Liver (tissue), 9 donors: ENCODE data around the gene USP49. TPM values are rescaled to one million over a fixed set of nuclear protein-coding genes. Genes with fewer than 3 reads are reported as not detected.
A peak's percentile ranks its signal among the peaks of the same experiment; 100 is the strongest.

ENCODE experiments used
- DNase-seq: peaks from one replicate; pipeline ENCODE4 v3.0.0-alpha.2; 2017; ENCODE audit warnings: low spot score
- H3K27ac ChIP-seq, 2 donors: one replicate each; pipeline ENCODE4 v1.7.0; 2013; ENCODE audit warnings: inconsistent platforms in 2 of 2, low read length in 2 of 2, control low read depth in 1 of 2, low read depth in 1 of 2, mild to moderate bottlenecking in 1 of 2
- H3K27me3 ChIP-seq, 4 donors: one replicate each; pipeline versions ENCODE4 v1.6.1 to v1.7.0; 2013; ENCODE audit warnings: low read length in 3 of 4, inconsistent platforms in 1 of 4, mild to moderate bottlenecking in 1 of 4, moderate library complexity in 1 of 4; ENCODE audit not compliant: control insufficient read depth in 4 of 4, insufficient read depth in 4 of 4
- H3K36me3 ChIP-seq, 4 donors: one replicate each; pipeline versions ENCODE4 v1.6.1 to v1.7.0; 2013; ENCODE audit warnings: low read length in 3 of 4, mild to moderate bottlenecking in 3 of 4, low read depth in 1 of 4, moderate library complexity in 1 of 4; ENCODE audit not compliant: control insufficient read depth in 4 of 4, insufficient read depth in 3 of 4
- H3K4me1 ChIP-seq, 4 donors: one replicate each; pipeline versions ENCODE4 v1.6.1 to v1.7.0; 2013; ENCODE audit warnings: low read length in 3 of 4, mild to moderate bottlenecking in 3 of 4, moderate library complexity in 1 of 4; ENCODE audit not compliant: control insufficient read depth in 4 of 4, insufficient read depth in 4 of 4
- H3K4me3 ChIP-seq, 3 donors: one replicate each; pipeline versions ENCODE4 v1.6.1 to v1.7.0; 2013; ENCODE audit warnings: low read length in 3 of 3, control low read depth in 1 of 3, low read depth in 1 of 3, mild to moderate bottlenecking in 1 of 3
- H3K9ac ChIP-seq, 2 donors: one replicate each; pipeline ENCODE4 v1.7.0; 2013; ENCODE audit warnings: low read length in 2 of 2, mild to moderate bottlenecking in 2 of 2, moderate library complexity in 2 of 2, control low read depth in 1 of 2, low read depth in 1 of 2
- H3K9me3 ChIP-seq, 4 donors: one replicate each; pipeline versions ENCODE4 v1.6.1 to v1.7.0; 2013; ENCODE audit warnings: low read length in 3 of 4; ENCODE audit not compliant: control insufficient read depth in 4 of 4
- FOXA1 ChIP-seq: IDR thresholded peaks from 2 replicates; pipeline ENCODE4 v1.6.1; 2016; ENCODE audit warnings: antibody characterized with exemption
- FOXA2 ChIP-seq: IDR thresholded peaks from 2 replicates; pipeline ENCODE4 v1.6.1; 2016; ENCODE audit warnings: antibody characterized with exemption
- GABPA ChIP-seq, 2 donors: IDR thresholded peaks in 1 of 2; conservative IDR thresholded peaks in 1 of 2; 2 replicates each; pipeline ENCODE4 v1.6.1; 2016; ENCODE audit warnings: antibody characterized with exemption in 2 of 2, mild to moderate bottlenecking in 1 of 2, moderate library complexity in 1 of 2
- HNF4A ChIP-seq, 2 donors: conservative IDR thresholded peaks; 2 replicates each; pipeline ENCODE4 v1.6.1; 2016; ENCODE audit warnings: antibody characterized with exemption in 2 of 2, mild to moderate bottlenecking in 2 of 2
- JUND ChIP-seq, 2 donors: IDR thresholded peaks; 2 replicates each; pipeline ENCODE4 v1.6.1; 2016; ENCODE audit warnings: antibody characterized with exemption in 2 of 2
- RAD21 ChIP-seq, 2 donors: IDR thresholded peaks; 2 replicates each; pipeline ENCODE4 v1.6.1; 2016; ENCODE audit warnings: antibody characterized with exemption in 2 of 2, mild to moderate bottlenecking in 2 of 2
- REST ChIP-seq: IDR thresholded peaks from 2 replicates; pipeline ENCODE4 v1.6.1; 2016; ENCODE audit warnings: antibody characterized with exemption, mild to moderate bottlenecking
- SP1 ChIP-seq: IDR thresholded peaks from 2 replicates; pipeline ENCODE4 v1.6.1; 2018; ENCODE audit warnings: antibody characterized with exemption, mild to moderate bottlenecking
- YY1 ChIP-seq: IDR thresholded peaks from 2 replicates; pipeline ENCODE4 v1.6.1; 2016; ENCODE audit warnings: antibody characterized with exemption, mild to moderate bottlenecking
- ZBTB33 ChIP-seq: IDR thresholded peaks from 2 replicates; pipeline ENCODE4 v1.6.1; 2016; ENCODE audit warnings: antibody characterized with exemption
- WGBS: extraction: QIAGEN DNeasy Blood & Tissue Kit; methylation state at CpG from one replicate; pipeline ENCODE4 v1.1.7; 2013; 5-methylcytosine and 5-hydroxymethylcytosine counted together
- polyA plus RNA-seq, 2 donors: library from polyadenylated mRNA; stranded (reverse) in 1 of 2; unstranded in 1 of 2; fragments of 200-250 nt in 1 of 2; fragments of >200 nt in 1 of 2; fragmentation: Nextera tagmentation in 1 of 2; extraction: Ambion mirVana in 1 of 2; gene quantifications; one replicate each; pipeline versions ENCODE4 v1.2.1 to v1.2.3, GENCODE V29; 2013 to 2015
- total RNA-seq, 2 donors: library from RNA; depleted of rRNA; stranded (reverse); fragments of >200 nt; gene quantifications; one replicate each; pipeline ENCODE4 v1.2.3, GENCODE V29; 2014
- TF ChIP-seq, protein P1 (sequence below): IDR thresholded peaks from 2 replicates; pipeline ENCODE4 v1.6.1; 2016; ENCODE audit warnings: antibody characterized with exemption
- TF ChIP-seq, protein P2 (sequence below): fragments of 150-350 bp; IDR thresholded peaks from 2 replicates; pipeline ENCODE4 v1.5.1; 2017; ENCODE audit warnings: improper control_type of control experiment, low read depth, low read length; ENCODE audit not compliant: missing input control
- TF ChIP-seq, protein P3 (sequence below): IDR thresholded peaks from 2 replicates; pipeline ENCODE4 v1.6.1; 2016; ENCODE audit warnings: antibody characterized with exemption
- donor health status: healthy.
- donor health status: healthy.
- donor health status: healthy.
- donor health status: healthy.
- donor health status: healthy.

The USP49 gene
- total and polyA plus RNA-seq, 4 donors: 0.33 to 3.4 (median 1.1) TPM

DNA sequence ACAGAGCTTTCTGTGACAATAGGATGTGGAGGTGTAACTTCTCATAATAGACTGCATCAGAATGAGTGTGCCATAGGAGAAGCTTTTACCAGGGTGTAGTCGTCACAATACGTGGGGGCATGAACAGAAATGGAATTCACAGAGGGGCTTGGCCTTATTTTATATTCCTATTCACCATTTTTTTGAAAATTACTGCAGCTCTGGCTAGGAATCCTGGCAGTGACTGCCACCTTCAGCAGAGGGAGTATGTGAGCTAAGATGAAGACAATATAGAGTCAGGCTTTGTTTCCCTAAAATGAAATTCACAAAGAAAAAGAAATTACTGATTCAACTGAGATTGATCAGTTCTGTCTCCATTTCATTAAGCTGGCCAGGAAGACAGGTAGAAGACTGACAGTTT is 93.8 kb downstream of the USP49 start:
- H3K27me3 ChIP-seq: no peaks in the 10 kb centered on the region
- no peak overlapping the region for H3K4me3 ChIP-seq
- TF ChIP-seq, protein P1, sequence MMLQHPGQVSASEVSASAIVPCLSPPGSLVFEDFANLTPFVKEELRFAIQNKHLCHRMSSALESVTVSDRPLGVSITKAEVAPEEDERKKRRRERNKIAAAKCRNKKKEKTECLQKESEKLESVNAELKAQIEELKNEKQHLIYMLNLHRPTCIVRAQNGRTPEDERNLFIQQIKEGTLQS: no peak
- TF ChIP-seq SP1 (no peak), RAD21 (IDR thresholded peaks at IDR 0.05) (peak; percentile 17 to 21), REST (no peak), FOXA2 (no peak)
- TF ChIP-seq, protein P2, sequence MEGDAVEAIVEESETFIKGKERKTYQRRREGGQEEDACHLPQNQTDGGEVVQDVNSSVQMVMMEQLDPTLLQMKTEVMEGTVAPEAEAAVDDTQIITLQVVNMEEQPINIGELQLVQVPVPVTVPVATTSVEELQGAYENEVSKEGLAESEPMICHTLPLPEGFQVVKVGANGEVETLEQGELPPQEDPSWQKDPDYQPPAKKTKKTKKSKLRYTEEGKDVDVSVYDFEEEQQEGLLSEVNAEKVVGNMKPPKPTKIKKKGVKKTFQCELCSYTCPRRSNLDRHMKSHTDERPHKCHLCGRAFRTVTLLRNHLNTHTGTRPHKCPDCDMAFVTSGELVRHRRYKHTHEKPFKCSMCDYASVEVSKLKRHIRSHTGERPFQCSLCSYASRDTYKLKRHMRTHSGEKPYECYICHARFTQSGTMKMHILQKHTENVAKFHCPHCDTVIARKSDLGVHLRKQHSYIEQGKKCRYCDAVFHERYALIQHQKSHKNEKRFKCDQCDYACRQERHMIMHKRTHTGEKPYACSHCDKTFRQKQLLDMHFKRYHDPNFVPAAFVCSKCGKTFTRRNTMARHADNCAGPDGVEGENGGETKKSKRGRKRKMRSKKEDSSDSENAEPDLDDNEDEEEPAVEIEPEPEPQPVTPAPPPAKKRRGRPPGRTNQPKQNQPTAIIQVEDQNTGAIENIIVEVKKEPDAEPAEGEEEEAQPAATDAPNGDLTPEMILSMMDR: peak; percentile 11
- DNase-seq: no peak
- H3K9me3 ChIP-seq: no peaks in the 10 kb centered on the region
- H3K4me1 ChIP-seq: no peaks in the 10 kb centered on the region
- H3K9ac ChIP-seq: no peak overlapping the region
- WGBS: 89% methylated on average over 2 of the region's 2 CpGs
- H3K27ac ChIP-seq: no peak overlapping the region
- peaks cover 1 to 9% (median 2%) of the 10 kb centered on the region in 4 donors for H3K36me3 ChIP-seq

GRCh38 chr6:41799559-41799911 is 95.6 kb downstream of the USP49 start:
- TF ChIP-seq GABPA (IDR thresholded peaks at IDR 0.05 in 1 of 2, conservative IDR thresholded peaks at IDR 0.05 in 1 of 2) (no peak), FOXA1 (no peak), SP1 (no peak)
- TF ChIP-seq, protein P3, sequence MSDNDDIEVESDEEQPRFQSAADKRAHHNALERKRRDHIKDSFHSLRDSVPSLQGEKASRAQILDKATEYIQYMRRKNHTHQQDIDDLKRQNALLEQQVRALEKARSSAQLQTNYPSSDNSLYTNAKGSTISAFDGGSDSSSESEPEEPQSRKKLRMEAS: no peak
- H3K9ac ChIP-seq: no peak overlapping the region
- H3K27me3 ChIP-seq: no peaks in the 10 kb centered on the region
- peaks cover 1 to 10% (median 7%) of the 10 kb centered on the region in 4 donors for H3K36me3 ChIP-seq
- no peak overlapping the region for H3K27ac ChIP-seq
- 85% methylated on average over 2 of the region's 2 CpGs for WGBS
- H3K4me3 ChIP-seq: no peak overlapping the region
- H3K4me1 ChIP-seq: no peaks in the 10 kb centered on the region
- no peak for DNase-seq
- H3K9me3 ChIP-seq: no peaks in the 10 kb centered on the region

- no peak for DNase-seq
- no peak overlapping the region for H3K27ac ChIP-seq
- 96% methylated on average over 7 of the region's 7 CpGs for WGBS
- H3K36me3 ChIP-seq: peaks cover 1 to 10% (median 7%) of the 10 kb centered on the region in 4 donors
- no peaks in the 10 kb centered on the region for H3K27me3 ChIP-seq
- H3K9me3 ChIP-seq: no peaks in the 10 kb centered on the region
- TF ChIP-seq YY1: no peak
- TF ChIP-seq, protein P3: no peak
- no peak for TF ChIP-seq JUND (IDR thresholded peaks at IDR 0.05)
- no peak for TF ChIP-seq HNF4A (conservative IDR thresholded peaks at IDR 0.05)
- TF ChIP-seq, protein P1: no peak
- no peak for TF ChIP-seq ZBTB33
- H3K4me3 ChIP-seq: no peak overlapping the region
- H3K9ac ChIP-seq: no peak overlapping the region
- H3K4me1 ChIP-seq: no peaks in the 10 kb centered on the region
These were observed 96.1 kb downstream of the USP49 start for GRCh38 chr6:41798901-41799558.
